GM19395 (cell line): ENCODE measurements around the gene USP30.

Experiments used
- ATAC-seq: cut with Tn5 transposase; IDR thresholded peaks from one replicate; pipeline ENCODE4 v1.9.1; 2021; ENCODE audit warnings: mild to moderate bottlenecking, moderate library complexity; ENCODE audit not compliant: unreplicated experiment

The USP30 gene

GRCh38 chr12:109124878-109125648 lies 72.7 kb downstream of the USP30 start:
- no peak for ATAC-seq

- ATAC-seq, result no peak
Measured at GRCh38 chr12:109125791-109126190, 73.4 kb downstream of the USP30 start.

- no peak for ATAC-seq
Measured at GRCh38 chr12:109126784-109127183, 74.4 kb downstream of the USP30 start.

GRCh38 chr12:109127533-109128242 lies 75.3 kb downstream of the USP30 start:
- ATAC-seq, result no peak

GRCh38 chr12:109130297-109131153 lies 78.1 kb downstream of the USP30 start:
- ATAC-seq, result no peak

GRCh38 chr12:109131154-109132050 lies 79.0 kb downstream of the USP30 start:
- no peak for ATAC-seq

- no peak for ATAC-seq
Measured at GRCh38 chr12:109134186-109134917, 82.0 kb downstream of the USP30 start.

- ATAC-seq, result no peak
Measured at GRCh38 chr12:109137055-109137454, 84.7 kb downstream of the USP30 start.
